ENCODE measurements around the gene NHSL2.
A peak's percentile ranks its signal among the peaks of the same experiment; 100 is the strongest.
"Not testable (repeated sequence)": the region's sequence is repeated elsewhere in the genome, so short reads cannot be mapped to it uniquely, and the experiment has no call there.

NHSL2 gene

GRCh38 chrX:72165551-72165950 lies 254.9 kb downstream of the NHSL2 start:
- no peak for TF ChIP-seq CTCF (IDR thresholded peaks at IDR 0.05; ENCODE audit: insufficient read depth, missing control alignments)
- no peak for DNase-seq (ENCODE audit: insufficient read length, low spot score)
- FAIRE-seq: no peak

GRCh38 chrX:72169008-72169728 lies 258.5 kb downstream of the NHSL2 start:
- FAIRE-seq (no peak), DNase-seq (ENCODE audit: insufficient read length, low spot score) (no peak)
- no peak for TF ChIP-seq CTCF (IDR thresholded peaks at IDR 0.05; ENCODE audit: insufficient read depth, missing control alignments)

- not testable (repeated sequence) for DNase-seq (ENCODE audit: insufficient read length, low spot score); FAIRE-seq
These were observed 265.6 kb downstream of the NHSL2 start for GRCh38 chrX:72176289-72176688.

- FAIRE-seq: no peak
- no peak for TF ChIP-seq CTCF (IDR thresholded peaks at IDR 0.05; ENCODE audit: insufficient read depth, missing control alignments)
- no peak for DNase-seq (ENCODE audit: insufficient read length, low spot score)
These were observed 266.3 kb downstream of the NHSL2 start for GRCh38 chrX:72176981-72177380.

GRCh38 chrX:72180539-72180938 lies 269.9 kb downstream of the NHSL2 start:
- FAIRE-seq: peak; percentile 32
- no peak for DNase-seq (ENCODE audit: insufficient read length, low spot score)

GRCh38 chrX:72181178-72182125 lies 270.8 kb downstream of the NHSL2 start, which contains the start of gene PIN4:
Gene PIN4 (plus strand): TSS chrX:72181757. CDS start chrX:72181786, 29 bp downstream.
- FAIRE-seq (no peak), DNase-seq (ENCODE audit: insufficient read length, low spot score) (peak; percentile 27)
- TF ChIP-seq CTCF (IDR thresholded peaks at IDR 0.05; ENCODE audit: insufficient read depth, missing control alignments): no peak

More at GRCh38 chrX:72180539-72180938, 269.9 kb downstream of the NHSL2 start:
- TF ChIP-seq CTCF (IDR thresholded peaks at IDR 0.05; ENCODE audit: insufficient read depth, missing control alignments): no peak

GRCh38 chrX:72182924-72183323 lies 272.3 kb downstream of the NHSL2 start:
- TF ChIP-seq CTCF (IDR thresholded peaks at IDR 0.05; ENCODE audit: insufficient read depth, missing control alignments): no peak
- FAIRE-seq (no peak), DNase-seq (ENCODE audit: insufficient read length, low spot score) (no peak)
